Loucy (cell line): ENCODE measurements around the gene RTL10.

Source experiments
- H2AFZ ChIP-seq: fragments of 200-600 bp; sonication (generic); 2 replicates; pipeline ENCODE4 v1.6.0; 2016; ENCODE audit warnings: antibody characterized with exemption, mild to moderate bottlenecking, low read length, moderate library complexity
- H3F3A ChIP-seq: fragments of 200-600 bp; 2 replicates; pipeline ENCODE4 v1.6.0; 2016; ENCODE audit warnings: antibody characterized with exemption, low read depth, mild to moderate bottlenecking
- H3K27me3 ChIP-seq: fragments of 200-600 bp; sonication (generic); 2 replicates; pipeline ENCODE4 v1.6.1; 2014; ENCODE audit warnings: low read length, mild to moderate bottlenecking; ENCODE audit not compliant: insufficient read depth, poor library complexity, severe bottlenecking
- H3K36me3 ChIP-seq: fragments of 200-600 bp; sonication (generic); 2 replicates; pipeline ENCODE4 v1.6.1; 2016; ENCODE audit warnings: low read length; ENCODE audit not compliant: insufficient read depth
- H3K4me1 ChIP-seq: fragments of 200-600 bp; sonication (generic); 2 replicates; pipeline ENCODE4 v1.5.1; 2014; ENCODE audit warnings: low read length, mild to moderate bottlenecking; ENCODE audit not compliant: insufficient read depth, poor library complexity, severe bottlenecking
- H3K4me2 ChIP-seq: fragments of 200-600 bp; sonication (generic); 2 replicates; pipeline ENCODE4 v1.6.0; 2014; ENCODE audit warnings: antibody characterized with exemption, low read length, low read depth, mild to moderate bottlenecking; ENCODE audit not compliant: poor library complexity, severe bottlenecking
- H3K4me3 ChIP-seq: fragments of 200-600 bp; sonication (generic); 2 replicates; pipeline ENCODE4 v1.5.1; 2014; ENCODE audit warnings: low read length, mild to moderate bottlenecking, mixed read lengths; ENCODE audit not compliant: poor library complexity, severe bottlenecking
- H3K79me2 ChIP-seq: fragments of 200-600 bp; sonication (generic); 2 replicates; pipeline ENCODE4 v1.6.1; 2014; ENCODE audit warnings: low read length; ENCODE audit not compliant: insufficient read depth
- H3K9ac ChIP-seq: fragments of 200-600 bp; sonication (generic); 2 replicates; pipeline ENCODE4 v1.6.0; 2014; ENCODE audit warnings: mild to moderate bottlenecking, low read depth, low read length, moderate library complexity; ENCODE audit not compliant: poor library complexity, severe bottlenecking
- H3K9me2 ChIP-seq: fragments of 200-600 bp; sonication (generic); replicated peaks from 2 replicates; pipeline ENCODE4 v1.6.1; 2016; ENCODE audit warnings: low read depth, low read length, mixed read lengths
- H3K9me3 ChIP-seq: fragments of 200-600 bp; sonication (generic); 2 replicates; pipeline ENCODE4 v1.6.1; 2014; ENCODE audit warnings: mild to moderate bottlenecking, antibody characterized with exemption, low read length, low read depth; ENCODE audit not compliant: insufficient read depth
- H4K20me1 ChIP-seq: fragments of 200-600 bp; sonication (generic); 2 replicates; pipeline ENCODE4 v1.6.0; 2014; ENCODE audit warnings: antibody characterized with exemption, low read length, mild to moderate bottlenecking; ENCODE audit not compliant: insufficient read depth, poor library complexity, severe bottlenecking
- CTCF ChIP-seq: fragments of 200-600 bp; sonication (generic); conservative IDR thresholded peaks from 2 replicates; pipeline ENCODE4 v1.5.1; 2014; ENCODE audit warnings: mild to moderate bottlenecking, antibody characterized with exemption, low read length
- EZH2phosphoT487 ChIP-seq: fragments of 200-600 bp; IDR thresholded peaks from 2 replicates; pipeline ENCODE4 v1.6.1; 2018; ENCODE audit warnings: antibody characterized with exemption, mild to moderate bottlenecking, moderate library complexity, borderline replicate concordance

RTL10 gene

DNA sequence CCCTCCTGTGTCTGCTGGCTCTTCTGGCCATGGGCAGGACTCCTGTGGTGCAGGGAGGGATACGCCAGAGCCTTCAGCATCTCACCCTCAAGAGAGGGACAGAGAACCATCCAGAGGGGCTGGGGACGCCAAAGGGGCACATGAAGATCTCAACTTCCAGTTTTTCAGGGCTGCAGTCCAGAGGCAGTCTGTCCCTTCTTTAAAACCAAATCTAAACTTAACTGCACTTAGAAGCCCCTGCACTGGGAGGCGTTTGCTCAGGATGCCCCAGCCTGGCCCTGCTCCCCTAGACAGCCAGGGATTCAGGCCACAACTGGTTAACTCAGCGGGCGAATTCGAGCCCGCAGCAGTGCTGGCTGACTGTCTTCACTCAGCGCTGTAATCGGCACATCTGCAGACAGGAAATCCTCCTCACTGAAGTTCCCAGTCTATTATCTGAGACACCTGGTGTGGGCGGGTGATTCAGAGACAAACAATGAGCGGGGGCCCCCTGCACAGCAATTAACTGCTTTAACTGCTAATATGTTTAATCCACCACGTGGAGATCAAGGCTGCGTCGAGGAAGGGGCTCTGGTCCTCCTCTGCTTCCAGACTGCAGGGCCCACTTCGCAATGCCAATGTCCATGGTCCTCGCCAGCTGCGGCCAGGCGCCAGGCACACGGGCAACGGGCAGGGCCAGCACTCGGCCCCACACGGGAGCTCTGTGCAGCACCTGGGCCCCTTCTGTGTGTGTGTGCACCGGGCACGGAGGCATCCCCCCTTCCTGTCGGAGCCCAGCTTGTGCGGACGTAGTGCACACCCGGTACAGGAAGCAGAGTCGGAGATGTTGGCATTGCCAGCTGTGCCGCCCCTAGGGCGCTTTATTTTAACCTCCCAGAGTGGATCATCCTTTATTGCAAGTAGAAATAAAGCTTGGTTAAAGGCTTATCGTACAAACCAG is 36.9 kb upstream of the RTL10 start:
- Histone ChIP-seq H3K9me2 (no peaks in the 10 kb centered on the region), H3K79me2 (peaks cover 18% of the 10 kb centered on the region; the same call in 1 of the 2 replicates), H3K9me3 (no peaks in the 10 kb centered on the region), H2AFZ (no peak overlapping the region), H3K4me2 (peak overlapping the region; percentile 92), H3K27me3 (no peaks in the 10 kb centered on the region), H3F3A (peaks cover 21% of the 10 kb centered on the region), H3K4me3 (peak overlapping the region; percentile 66), H3K36me3 (no peaks in the 10 kb centered on the region), H3K4me1 (peaks cover 77% of the 10 kb centered on the region), H4K20me1 (no peaks in the 10 kb centered on the region), H3K9ac (peak overlapping the region; percentile 90)
- TF ChIP-seq CTCF, result peak; percentile 48
- no peak for TF ChIP-seq EZH2phosphoT487

DNA sequence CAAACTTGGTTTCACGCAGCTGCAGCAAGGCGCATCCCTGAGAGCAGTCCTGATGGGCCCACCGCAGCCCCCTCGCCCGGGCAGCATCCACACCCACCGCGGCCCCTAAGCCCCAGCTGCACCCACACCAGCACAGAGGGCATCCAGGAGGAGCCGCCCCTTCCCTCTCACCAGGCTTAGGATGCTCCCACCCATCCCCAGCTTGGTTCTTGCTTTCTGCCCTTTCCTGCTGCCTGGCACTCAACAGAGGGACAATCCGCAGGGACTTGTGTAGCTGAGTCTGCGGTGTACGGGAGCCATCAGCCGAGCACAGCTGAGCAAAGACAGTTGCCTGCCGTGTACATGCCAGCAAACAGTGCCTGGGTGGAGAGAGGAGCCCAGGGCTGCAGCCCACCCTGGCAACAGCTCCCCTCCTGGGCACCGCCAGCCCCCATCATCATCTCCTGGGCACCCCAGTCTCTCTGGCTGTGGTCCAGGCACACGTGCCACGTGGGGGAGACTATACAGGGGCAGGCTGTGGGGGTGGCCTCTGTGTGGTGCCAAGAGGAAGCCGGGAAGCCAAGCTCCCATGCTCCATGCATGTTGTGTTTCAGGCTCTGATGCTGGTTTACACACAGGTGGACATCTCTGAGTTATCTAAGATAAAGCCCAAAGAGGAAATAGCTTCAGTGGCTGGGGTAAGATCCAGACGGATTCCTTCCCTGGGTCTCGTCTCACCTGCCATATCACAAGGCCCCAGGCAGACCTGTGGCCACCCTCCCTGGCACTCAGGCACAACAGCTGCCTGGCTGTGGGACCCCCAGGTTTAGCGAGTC is 36.0 kb upstream of the RTL10 start:
- no peak for TF ChIP-seq CTCF
- TF ChIP-seq EZH2phosphoT487, result no peak
- Histone ChIP-seq H3K27me3 (no peaks in the 10 kb centered on the region), H3K9ac (peak overlapping the region; percentile 90), H2AFZ (no peak overlapping the region), H3K4me3 (peak overlapping the region; percentile 66), H3K4me2 (peak overlapping the region; percentile 92), H3K36me3 (no peaks in the 10 kb centered on the region), H3K4me1 (peaks cover 80% of the 10 kb centered on the region), H3F3A (peaks cover 21% of the 10 kb centered on the region), H3K9me2 (no peaks in the 10 kb centered on the region), H3K9me3 (no peaks in the 10 kb centered on the region), H3K79me2 (peaks cover 18% of the 10 kb centered on the region; the same call in 1 of the 2 replicates), H4K20me1 (no peaks in the 10 kb centered on the region)

GRCh38 chr22:19889951-19890350 is 35.3 kb upstream of the RTL10 start:
- no peak overlapping the region for H3K4me3 ChIP-seq

More at GRCh38 chr22:19889951-19890350, 35.3 kb upstream of the RTL10 start:
- H3K27me3 ChIP-seq, result no peaks in the 10 kb centered on the region
- peaks cover 21% of the 10 kb centered on the region for H3F3A ChIP-seq
- H3K4me2 ChIP-seq, result peak overlapping the region; percentile 92
- H3K36me3 ChIP-seq, result no peaks in the 10 kb centered on the region
- no peaks in the 10 kb centered on the region for H3K9me2 ChIP-seq
- H3K79me2 ChIP-seq, result peaks cover 13% of the 10 kb centered on the region; the same call in 1 of the 2 replicates
- TF ChIP-seq CTCF, result no peak
- TF ChIP-seq EZH2phosphoT487, result no peak
- no peaks in the 10 kb centered on the region for H3K9me3 ChIP-seq
- peak overlapping the region; percentile 90 for H3K9ac ChIP-seq
- H3K4me1 ChIP-seq, result peaks cover 80% of the 10 kb centered on the region
- H4K20me1 ChIP-seq, result no peaks in the 10 kb centered on the region
- no peak overlapping the region for H2AFZ ChIP-seq
